ENCODE results near the gene HAPLN2.
A peak's percentile ranks its signal among the peaks of the same experiment; 100 is the strongest.

The HAPLN2 gene

DNA sequence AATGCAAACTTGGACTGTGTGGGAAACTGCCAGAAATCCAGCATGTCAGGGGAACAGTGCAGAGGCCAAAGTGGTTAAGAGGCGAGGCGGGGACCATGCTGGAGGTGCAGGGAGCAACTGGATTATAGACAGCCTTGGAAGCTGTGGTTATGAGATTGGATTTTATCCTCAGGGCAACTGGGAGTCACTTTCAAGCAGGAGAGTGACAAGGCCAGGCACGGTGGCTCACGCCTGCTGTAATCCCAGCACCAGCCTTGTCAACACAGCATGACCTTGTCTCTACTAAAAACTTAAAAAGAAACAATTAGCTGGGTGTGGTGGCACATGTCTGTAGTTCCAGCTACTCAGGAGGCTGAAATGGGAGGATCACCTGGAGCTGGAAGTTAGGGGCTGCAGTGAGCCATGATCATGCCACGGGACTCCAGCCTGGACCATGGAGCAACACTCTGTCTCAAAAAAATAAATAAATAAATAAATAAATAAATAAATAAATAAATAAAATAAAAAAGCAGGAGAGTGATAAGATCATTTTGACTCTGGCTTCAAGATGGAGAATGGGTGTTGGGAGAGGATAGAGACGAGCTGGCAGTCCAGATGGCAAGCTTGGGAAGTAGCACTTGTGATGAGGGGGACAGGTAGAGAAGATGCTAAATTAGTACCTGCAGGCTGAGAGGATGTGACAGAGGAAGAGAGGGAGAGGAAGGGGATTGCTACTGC, 3.5 kb downstream of the HAPLN2 start (continued):
- TF ChIP-seq ZNF10 (tag by site-specific recombination; IDR thresholded peaks at IDR 0.05) (peak; percentile 33; the same call in 1 of the 2 replicates), ZNF629 (tag by site-specific recombination; IDR thresholded peaks at IDR 0.05) (peak; percentile 87), ZNF560 (tag by site-specific recombination; IDR thresholded peaks at IDR 0.05; ENCODE audit: borderline replicate concordance) (peak; percentile 98), PRDM1 (tag by site-specific recombination; IDR thresholded peaks at IDR 0.05) (no peak), ZNF155 (tag by site-specific recombination; IDR thresholded peaks at IDR 0.05) (no peak), ZNF677 (tag by site-specific recombination; IDR thresholded peaks at IDR 0.05) (no peak), HOXC10 (CRISPR knock-in tag; IDR thresholded peaks at IDR 0.05) (no peak), ZNF121 (tag by site-specific recombination; IDR thresholded peaks at IDR 0.05) (0 out of 2 replicates have a peak, but pooled peaks have one; percentile 58), ZNF302 (tag by site-specific recombination; IDR thresholded peaks at IDR 0.05; ENCODE audit: low read depth) (0 out of 2 replicates have a peak, but pooled peaks have one; percentile 54), ZNF521 (tag by site-specific recombination; IDR thresholded peaks at IDR 0.05) (no peak), ZNF341 (tag by site-specific recombination; IDR thresholded peaks at IDR 0.05; ENCODE audit: low read depth) (peak; percentile 64), ZNF416 (tag by site-specific recombination; IDR thresholded peaks at IDR 0.05) (no peak), ZNF394 (tag by site-specific recombination; IDR thresholded peaks at IDR 0.05; ENCODE audit: borderline replicate concordance) (peak; percentile 100), ZNF223 (tag by site-specific recombination; IDR thresholded peaks at IDR 0.05) (0 out of 2 replicates have a peak, but pooled peaks have one; percentile 25), ZNF157 (tag by site-specific recombination; IDR thresholded peaks at IDR 0.05) (no peak), ZNF146 (tag by site-specific recombination; IDR thresholded peaks at IDR 0.05) (no peak), ZNF335 (tag by site-specific recombination; conservative IDR thresholded peaks at IDR 0.05) (no peak), ZNF433 (tag by site-specific recombination; IDR thresholded peaks at IDR 0.05; ENCODE audit: low read depth) (peak; percentile 99), ZNF623 (tag by site-specific recombination; IDR thresholded peaks at IDR 0.05) (peak; percentile 93), ZNF426 (tag by site-specific recombination; IDR thresholded peaks at IDR 0.05) (peak; percentile 100), ZFP3 (tag by site-specific recombination; IDR thresholded peaks at IDR 0.05; ENCODE audit: low read depth) (no peak), BCL11B (tag by site-specific recombination; IDR thresholded peaks at IDR 0.05; ENCODE audit: low read depth) (no peak)
- TF ChIP-seq, protein P1, sequence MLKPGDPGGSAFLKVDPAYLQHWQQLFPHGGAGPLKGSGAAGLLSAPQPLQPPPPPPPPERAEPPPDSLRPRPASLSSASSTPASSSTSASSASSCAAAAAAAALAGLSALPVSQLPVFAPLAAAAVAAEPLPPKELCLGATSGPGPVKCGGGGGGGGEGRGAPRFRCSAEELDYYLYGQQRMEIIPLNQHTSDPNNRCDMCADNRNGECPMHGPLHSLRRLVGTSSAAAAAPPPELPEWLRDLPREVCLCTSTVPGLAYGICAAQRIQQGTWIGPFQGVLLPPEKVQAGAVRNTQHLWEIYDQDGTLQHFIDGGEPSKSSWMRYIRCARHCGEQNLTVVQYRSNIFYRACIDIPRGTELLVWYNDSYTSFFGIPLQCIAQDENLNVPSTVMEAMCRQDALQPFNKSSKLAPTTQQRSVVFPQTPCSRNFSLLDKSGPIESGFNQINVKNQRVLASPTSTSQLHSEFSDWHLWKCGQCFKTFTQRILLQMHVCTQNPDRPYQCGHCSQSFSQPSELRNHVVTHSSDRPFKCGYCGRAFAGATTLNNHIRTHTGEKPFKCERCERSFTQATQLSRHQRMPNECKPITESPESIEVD (tag by site-specific recombination; IDR thresholded peaks at IDR 0.05) = no peak
- TF ChIP-seq, protein P2, sequence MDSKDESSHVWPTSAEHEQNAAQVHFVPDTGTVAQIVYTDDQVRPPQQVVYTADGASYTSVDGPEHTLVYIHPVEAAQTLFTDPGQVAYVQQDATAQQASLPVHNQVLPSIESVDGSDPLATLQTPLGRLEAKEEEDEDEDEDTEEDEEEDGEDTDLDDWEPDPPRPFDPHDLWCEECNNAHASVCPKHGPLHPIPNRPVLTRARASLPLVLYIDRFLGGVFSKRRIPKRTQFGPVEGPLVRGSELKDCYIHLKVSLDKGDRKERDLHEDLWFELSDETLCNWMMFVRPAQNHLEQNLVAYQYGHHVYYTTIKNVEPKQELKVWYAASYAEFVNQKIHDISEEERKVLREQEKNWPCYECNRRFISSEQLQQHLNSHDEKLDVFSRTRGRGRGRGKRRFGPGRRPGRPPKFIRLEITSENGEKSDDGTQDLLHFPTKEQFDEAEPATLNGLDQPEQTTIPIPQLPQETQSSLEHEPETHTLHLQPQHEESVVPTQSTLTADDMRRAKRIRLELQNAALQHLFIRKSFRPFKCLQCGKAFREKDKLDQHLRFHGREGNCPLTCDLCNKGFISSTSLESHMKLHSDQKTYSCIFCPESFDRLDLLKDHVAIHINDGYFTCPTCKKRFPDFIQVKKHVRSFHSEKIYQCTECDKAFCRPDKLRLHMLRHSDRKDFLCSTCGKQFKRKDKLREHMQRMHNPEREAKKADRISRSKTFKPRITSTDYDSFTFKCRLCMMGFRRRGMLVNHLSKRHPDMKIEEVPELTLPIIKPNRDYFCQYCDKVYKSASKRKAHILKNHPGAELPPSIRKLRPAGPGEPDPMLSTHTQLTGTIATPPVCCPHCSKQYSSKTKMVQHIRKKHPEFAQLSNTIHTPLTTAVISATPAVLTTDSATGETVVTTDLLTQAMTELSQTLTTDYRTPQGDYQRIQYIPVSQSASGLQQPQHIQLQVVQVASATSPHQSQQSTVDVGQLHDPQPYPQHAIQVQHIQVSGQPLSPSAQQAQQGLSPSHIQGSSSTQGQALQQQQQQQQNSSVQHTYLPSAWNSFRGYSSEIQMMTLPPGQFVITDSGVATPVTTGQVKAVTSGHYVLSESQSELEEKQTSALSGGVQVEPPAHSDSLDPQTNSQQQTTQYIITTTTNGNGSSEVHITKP (tag by site-specific recombination; IDR thresholded peaks at IDR 0.05) = no peak; the same call in 1 of the 2 replicates
- TF ChIP-seq, protein P3, sequence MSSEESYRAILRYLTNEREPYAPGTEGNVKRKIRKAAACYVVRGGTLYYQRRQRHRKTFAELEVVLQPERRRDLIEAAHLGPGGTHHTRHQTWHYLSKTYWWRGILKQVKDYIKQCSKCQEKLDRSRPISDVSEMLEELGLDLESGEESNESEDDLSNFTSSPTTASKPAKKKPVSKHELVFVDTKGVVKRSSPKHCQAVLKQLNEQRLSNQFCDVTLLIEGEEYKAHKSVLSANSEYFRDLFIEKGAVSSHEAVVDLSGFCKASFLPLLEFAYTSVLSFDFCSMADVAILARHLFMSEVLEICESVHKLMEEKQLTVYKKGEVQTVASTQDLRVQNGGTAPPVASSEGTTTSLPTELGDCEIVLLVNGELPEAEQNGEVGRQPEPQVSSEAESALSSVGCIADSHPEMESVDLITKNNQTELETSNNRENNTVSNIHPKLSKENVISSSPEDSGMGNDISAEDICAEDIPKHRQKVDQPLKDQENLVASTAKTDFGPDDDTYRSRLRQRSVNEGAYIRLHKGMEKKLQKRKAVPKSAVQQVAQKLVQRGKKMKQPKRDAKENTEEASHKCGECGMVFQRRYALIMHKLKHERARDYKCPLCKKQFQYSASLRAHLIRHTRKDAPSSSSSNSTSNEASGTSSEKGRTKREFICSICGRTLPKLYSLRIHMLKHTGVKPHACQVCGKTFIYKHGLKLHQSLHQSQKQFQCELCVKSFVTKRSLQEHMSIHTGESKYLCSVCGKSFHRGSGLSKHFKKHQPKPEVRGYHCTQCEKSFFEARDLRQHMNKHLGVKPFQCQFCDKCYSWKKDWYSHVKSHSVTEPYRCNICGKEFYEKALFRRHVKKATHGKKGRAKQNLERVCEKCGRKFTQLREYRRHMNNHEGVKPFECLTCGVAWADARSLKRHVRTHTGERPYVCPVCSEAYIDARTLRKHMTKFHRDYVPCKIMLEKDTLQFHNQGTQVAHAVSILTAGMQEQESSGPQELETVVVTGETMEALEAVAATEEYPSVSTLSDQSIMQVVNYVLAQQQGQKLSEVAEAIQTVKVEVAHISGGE (tag by site-specific recombination; conservative IDR thresholded peaks at IDR 0.05; ENCODE audit: low read depth) = peak; percentile 92
- TF ChIP-seq, protein P4, sequence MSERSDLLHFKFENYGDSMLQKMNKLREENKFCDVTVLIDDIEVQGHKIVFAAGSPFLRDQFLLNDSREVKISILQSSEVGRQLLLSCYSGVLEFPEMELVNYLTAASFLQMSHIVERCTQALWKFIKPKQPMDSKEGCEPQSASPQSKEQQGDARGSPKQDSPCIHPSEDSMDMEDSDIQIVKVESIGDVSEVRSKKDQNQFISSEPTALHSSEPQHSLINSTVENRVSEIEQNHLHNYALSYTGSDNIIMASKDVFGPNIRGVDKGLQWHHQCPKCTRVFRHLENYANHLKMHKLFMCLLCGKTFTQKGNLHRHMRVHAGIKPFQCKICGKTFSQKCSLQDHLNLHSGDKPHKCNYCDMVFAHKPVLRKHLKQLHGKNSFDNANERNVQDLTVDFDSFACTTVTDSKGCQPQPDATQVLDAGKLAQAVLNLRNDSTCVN (tag by site-specific recombination; optimal IDR thresholded peaks at IDR 0.05) = no peak
- TF ChIP-seq, protein P5, sequence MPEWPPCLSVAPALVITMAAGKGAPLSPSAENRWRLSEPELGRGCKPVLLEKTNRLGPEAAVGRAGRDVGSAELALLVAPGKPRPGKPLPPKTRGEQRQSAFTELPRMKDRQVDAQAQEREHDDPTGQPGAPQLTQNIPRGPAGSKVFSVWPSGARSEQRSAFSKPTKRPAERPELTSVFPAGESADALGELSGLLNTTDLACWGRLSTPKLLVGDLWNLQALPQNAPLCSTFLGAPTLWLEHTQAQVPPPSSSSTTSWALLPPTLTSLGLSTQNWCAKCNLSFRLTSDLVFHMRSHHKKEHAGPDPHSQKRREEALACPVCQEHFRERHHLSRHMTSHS (tag by site-specific recombination; IDR thresholded peaks at IDR 0.05) = no peak
- TF ChIP-seq, protein P6, sequence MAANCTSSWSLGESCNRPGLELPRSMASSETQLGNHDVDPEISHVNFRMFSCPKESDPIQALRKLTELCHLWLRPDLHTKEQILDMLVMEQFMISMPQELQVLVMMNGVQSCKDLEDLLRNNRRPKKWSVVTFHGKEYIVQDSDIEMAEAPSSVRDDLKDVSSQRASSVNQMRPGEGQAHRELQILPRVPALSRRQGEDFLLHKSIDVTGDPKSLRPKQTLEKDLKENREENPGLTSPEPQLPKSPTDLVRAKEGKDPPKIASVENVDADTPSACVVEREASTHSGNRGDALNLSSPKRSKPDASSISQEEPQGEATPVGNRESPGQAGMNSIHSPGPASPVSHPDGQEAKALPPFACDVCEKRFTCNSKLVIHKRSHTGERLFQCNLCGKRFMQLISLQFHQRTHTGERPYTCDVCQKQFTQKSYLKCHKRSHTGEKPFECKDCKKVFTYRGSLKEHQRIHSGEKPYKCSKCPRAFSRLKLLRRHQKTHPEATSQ (tag by site-specific recombination; IDR thresholded peaks at IDR 0.05) = no peak
